T-helper 1 cell treated with Interleukin-12 subunit alpha and Interleukin-12 subunit beta and Interleukin-4 antibody, amounts not matched to agents 30 μg/mL and 1 μg/mL, for 36 hours (primary cell): ENCODE results near the gene THBS1.

Experiments
- H3K27ac Mint-ChIP-seq: one replicate; pipeline ENCODE4 v1.8.0; 2021; ENCODE audit warnings: mild to moderate bottlenecking, mixed read lengths
- H3K27me3 Mint-ChIP-seq: one replicate; pipeline ENCODE4 v1.8.0; 2021; ENCODE audit warnings: low read depth, mixed read lengths
- H3K36me3 Mint-ChIP-seq: one replicate; pipeline ENCODE4 v1.8.0; 2021; ENCODE audit warnings: low read depth, mixed read lengths
- H3K4me1 Mint-ChIP-seq: one replicate; pipeline ENCODE4 v1.8.0; 2021; ENCODE audit warnings: low read depth, mixed read lengths
- H3K4me3 Mint-ChIP-seq: one replicate; pipeline ENCODE4 v1.8.0; 2021; ENCODE audit warnings: mild to moderate bottlenecking, moderate library complexity, mixed read lengths
- H3K9me3 Mint-ChIP-seq: one replicate; pipeline ENCODE4 v1.8.0; 2021; ENCODE audit warnings: mixed read lengths

The THBS1 gene

GRCh38 chr15:39621976-39622375 lies 41.1 kb downstream of the THBS1 start:
- H3K9me3 Mint-ChIP-seq: peaks cover 19% of the 10 kb centered on the region
- H3K27ac Mint-ChIP-seq: no peak overlapping the region
- peaks cover 30% of the 10 kb centered on the region for H3K36me3 Mint-ChIP-seq
- no peak overlapping the region for H3K4me3 Mint-ChIP-seq
- peaks cover 53% of the 10 kb centered on the region for H3K4me1 Mint-ChIP-seq
- H3K27me3 Mint-ChIP-seq: peaks cover 7% of the 10 kb centered on the region

DNA sequence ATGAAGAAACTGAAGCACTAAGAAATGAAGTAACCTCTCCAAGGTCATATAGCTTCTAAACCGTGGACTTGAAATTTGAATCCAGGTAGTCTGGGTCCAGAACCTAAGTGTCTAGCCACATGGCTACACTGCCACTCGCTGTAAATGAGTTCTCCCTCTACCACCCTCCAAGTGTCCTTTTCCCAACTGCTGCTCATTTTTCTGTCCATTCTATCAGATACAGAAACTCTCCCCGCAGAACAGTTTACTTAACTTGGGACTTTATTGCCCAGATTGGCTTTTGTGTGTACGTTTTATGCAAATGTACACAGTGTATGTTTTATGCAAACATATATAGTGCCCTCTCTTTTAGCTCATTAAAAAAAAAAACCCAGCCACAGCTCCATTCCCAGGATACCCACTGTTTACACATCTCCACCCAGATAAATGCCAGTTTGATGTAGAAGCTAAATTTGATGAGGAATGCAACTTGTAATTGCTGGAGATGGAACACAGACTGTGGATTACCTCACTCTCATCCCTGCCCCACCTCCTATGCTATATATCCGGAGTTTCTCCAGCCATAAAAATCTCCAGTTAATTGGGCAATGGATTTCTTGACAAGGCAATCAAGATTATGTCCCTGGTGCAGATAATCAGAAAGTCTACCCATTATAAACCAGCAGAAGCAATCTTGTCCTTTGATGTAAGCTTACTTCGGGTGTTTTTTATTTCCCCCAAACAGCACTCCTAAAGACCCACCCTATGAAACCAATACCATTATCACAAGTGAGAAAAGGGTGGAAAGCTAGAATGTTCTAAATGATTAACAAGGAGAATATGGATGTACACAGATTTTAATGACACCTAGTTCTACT lies 42.0 kb downstream of the THBS1 start:
- H3K27me3 Mint-ChIP-seq: peaks cover 7% of the 10 kb centered on the region
- peaks cover 19% of the 10 kb centered on the region for H3K9me3 Mint-ChIP-seq
- peak overlapping the region; percentile 12 for H3K4me3 Mint-ChIP-seq
- H3K27ac Mint-ChIP-seq: peak overlapping the region; percentile 99
- H3K4me1 Mint-ChIP-seq: peaks cover 62% of the 10 kb centered on the region
- peaks cover 37% of the 10 kb centered on the region for H3K36me3 Mint-ChIP-seq

GRCh38 chr15:39623529-39623931 lies 42.7 kb downstream of the THBS1 start:
- Mint-ChIP-seq H3K27ac (peak overlapping the region; percentile 99), H3K9me3 (peaks cover 19% of the 10 kb centered on the region), H3K4me3 (peak overlapping the region; percentile 27), H3K27me3 (peaks cover 7% of the 10 kb centered on the region), H3K4me1 (peaks cover 66% of the 10 kb centered on the region), H3K36me3 (peaks cover 40% of the 10 kb centered on the region)

DNA sequence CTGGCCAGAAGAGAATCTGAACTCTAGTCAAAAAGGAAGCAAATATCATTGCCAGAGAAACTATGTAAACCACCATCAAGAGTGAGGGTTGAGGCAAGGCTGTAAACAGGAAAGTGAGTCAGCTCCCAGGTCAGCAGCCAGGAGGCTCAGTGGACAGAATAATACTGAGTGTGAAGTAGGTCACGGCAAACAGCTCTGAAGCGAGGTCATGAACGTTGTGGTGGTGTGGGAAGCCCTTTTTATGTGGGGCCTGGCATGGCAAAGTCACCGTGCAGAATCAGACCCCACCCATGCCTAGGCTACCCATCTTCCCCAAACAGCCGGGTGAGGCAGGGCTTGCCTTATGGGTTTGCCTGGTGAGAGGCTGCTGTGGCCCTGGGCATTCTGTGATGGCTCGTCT lies 43.9 kb downstream of the THBS1 start:
- peaks cover 79% of the 10 kb centered on the region for H3K4me1 Mint-ChIP-seq
- peak overlapping the region; percentile 78 for H3K4me3 Mint-ChIP-seq
- peaks cover 2% of the 10 kb centered on the region for H3K27me3 Mint-ChIP-seq
- peaks cover 15% of the 10 kb centered on the region for H3K9me3 Mint-ChIP-seq
- H3K27ac Mint-ChIP-seq: peak overlapping the region; percentile 99
- peaks cover 43% of the 10 kb centered on the region for H3K36me3 Mint-ChIP-seq

DNA sequence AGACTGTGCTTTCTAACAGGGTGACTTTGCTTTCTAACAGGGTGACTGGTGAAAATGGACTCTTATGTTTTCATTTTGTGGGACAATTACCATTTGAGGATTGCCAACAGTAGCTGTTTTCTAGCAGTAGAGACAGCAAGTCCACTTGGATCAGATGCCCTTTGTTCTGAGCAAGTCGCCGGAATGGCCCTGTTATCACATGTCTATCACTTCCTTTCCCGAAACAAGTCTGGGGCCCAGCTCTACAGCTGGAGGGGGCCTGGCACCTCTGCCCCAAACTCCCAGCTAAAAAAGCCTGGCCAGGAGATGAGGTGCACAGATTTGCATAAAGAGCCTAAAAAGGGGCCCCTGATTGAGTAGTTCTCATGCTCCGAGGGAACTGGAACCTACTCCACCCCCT lies 44.6 kb downstream of the THBS1 start:
- Mint-ChIP-seq H3K4me3 (no peak overlapping the region), H3K27ac (peak overlapping the region; percentile 99), H3K36me3 (peaks cover 48% of the 10 kb centered on the region), H3K9me3 (peaks cover 12% of the 10 kb centered on the region), H3K4me1 (peaks cover 85% of the 10 kb centered on the region), H3K27me3 (no peaks in the 10 kb centered on the region)

DNA sequence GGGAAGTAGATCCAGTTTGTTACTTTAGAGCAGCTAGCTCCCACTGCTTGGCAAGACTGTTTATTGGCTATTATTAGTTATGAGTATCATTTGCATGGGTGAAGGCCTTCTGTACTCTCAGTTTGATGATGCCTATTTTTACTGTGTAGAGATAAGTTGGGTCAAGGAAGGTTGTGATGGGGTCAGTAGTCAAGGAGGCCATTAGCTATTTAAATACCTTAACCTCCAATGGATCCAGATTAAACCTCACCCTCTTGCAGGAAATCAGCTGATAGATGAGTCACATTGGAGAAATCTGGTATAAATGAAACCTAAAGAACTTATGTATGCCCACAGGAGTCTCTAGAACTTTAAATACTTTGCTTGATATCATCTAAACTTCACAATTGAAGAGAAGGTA lies 45.0 kb downstream of the THBS1 start:
- peak overlapping the region; percentile 29 for H3K4me3 Mint-ChIP-seq
- peaks cover 49% of the 10 kb centered on the region for H3K36me3 Mint-ChIP-seq
- H3K27ac Mint-ChIP-seq: peak overlapping the region; percentile 99
- peaks cover 12% of the 10 kb centered on the region for H3K9me3 Mint-ChIP-seq
- peaks cover 89% of the 10 kb centered on the region for H3K4me1 Mint-ChIP-seq
- H3K27me3 Mint-ChIP-seq: no peaks in the 10 kb centered on the region

- Mint-ChIP-seq H3K27me3 (no peaks in the 10 kb centered on the region), H3K36me3 (peaks cover 48% of the 10 kb centered on the region), H3K4me1 (peaks cover 86% of the 10 kb centered on the region), H3K9me3 (peaks cover 15% of the 10 kb centered on the region), H3K27ac (peak overlapping the region; percentile 93), H3K4me3 (peak overlapping the region; percentile 1)
Measured at GRCh38 chr15:39627451-39628143, 46.7 kb downstream of the THBS1 start.

DNA sequence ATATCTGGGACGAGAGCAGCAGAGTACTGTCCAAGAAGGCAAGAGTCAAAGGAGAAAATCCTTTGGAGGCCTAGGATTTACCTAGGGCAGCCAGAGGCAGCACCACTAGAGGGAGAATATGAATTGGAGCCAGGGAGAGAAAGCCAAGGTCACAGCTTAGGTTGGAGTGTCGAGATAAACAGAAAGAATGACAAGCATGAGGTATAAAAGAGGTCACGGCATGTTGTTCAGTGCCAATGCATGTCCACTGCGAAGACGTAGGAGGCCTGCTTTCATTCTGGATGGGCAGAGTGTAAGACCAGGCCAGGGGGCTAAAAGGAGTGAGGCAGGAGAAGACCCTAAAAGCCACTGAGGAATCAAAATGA lies 47.2 kb downstream of the THBS1 start:
- no peaks in the 10 kb centered on the region for H3K27me3 Mint-ChIP-seq
- peak overlapping the region; percentile 1 for H3K4me3 Mint-ChIP-seq
- H3K9me3 Mint-ChIP-seq: peaks cover 15% of the 10 kb centered on the region
- H3K4me1 Mint-ChIP-seq: peaks cover 81% of the 10 kb centered on the region
- peaks cover 44% of the 10 kb centered on the region for H3K36me3 Mint-ChIP-seq
- H3K27ac Mint-ChIP-seq: peak overlapping the region; percentile 93

GRCh38 chr15:39628546-39629257 lies 47.8 kb downstream of the THBS1 start:
- H3K4me3 Mint-ChIP-seq: peak overlapping the region; percentile 33
- peaks cover 15% of the 10 kb centered on the region for H3K9me3 Mint-ChIP-seq
- H3K36me3 Mint-ChIP-seq: peaks cover 44% of the 10 kb centered on the region
- peaks cover 75% of the 10 kb centered on the region for H3K4me1 Mint-ChIP-seq
- H3K27ac Mint-ChIP-seq: peak overlapping the region; percentile 93
- H3K27me3 Mint-ChIP-seq: no peaks in the 10 kb centered on the region

DNA sequence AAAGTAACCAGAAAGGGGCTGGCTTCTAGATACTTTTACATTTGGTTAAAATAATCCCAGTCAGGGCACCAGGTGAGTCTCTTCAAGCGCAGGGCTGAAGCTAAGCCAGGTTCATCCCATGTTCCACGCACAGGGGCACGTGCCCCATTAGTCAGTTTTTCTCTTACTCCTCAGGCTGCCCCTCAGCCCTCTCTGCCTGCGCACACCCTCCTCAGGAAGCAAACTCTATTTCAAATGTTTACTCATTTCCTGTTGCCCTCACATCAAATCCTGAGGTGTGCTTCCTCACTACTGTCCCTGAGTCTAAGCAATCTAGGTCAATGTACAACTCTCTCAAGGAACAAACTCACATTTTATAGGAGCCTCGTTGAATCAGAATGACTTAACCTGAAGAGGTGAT lies 48.5 kb downstream of the THBS1 start:
- Mint-ChIP-seq H3K27me3 (no peaks in the 10 kb centered on the region), H3K27ac (peak overlapping the region; percentile 93), H3K9me3 (peaks cover 15% of the 10 kb centered on the region), H3K36me3 (peaks cover 44% of the 10 kb centered on the region), H3K4me3 (peak overlapping the region; percentile 33), H3K4me1 (peaks cover 69% of the 10 kb centered on the region)

DNA sequence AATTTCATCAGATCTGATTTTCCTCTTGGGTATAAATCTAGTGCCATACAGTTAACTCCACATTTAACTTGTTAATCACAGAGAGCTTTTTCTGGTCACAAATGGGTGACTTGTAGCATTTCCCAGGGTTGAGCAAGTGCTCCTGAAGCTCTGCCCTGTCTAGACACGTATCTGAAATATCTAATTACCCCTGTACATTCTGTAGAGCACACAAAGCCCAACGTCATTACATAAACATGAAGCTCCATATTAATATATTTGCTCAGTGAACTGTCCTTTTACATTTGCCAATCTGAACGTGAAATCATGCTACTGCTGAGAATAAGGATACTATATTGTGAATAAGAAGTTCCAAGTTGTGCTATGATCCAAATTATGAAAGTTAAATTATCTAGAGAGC lies 49.0 kb downstream of the THBS1 start:
- H3K36me3 Mint-ChIP-seq: peaks cover 40% of the 10 kb centered on the region
- peaks cover 15% of the 10 kb centered on the region for H3K9me3 Mint-ChIP-seq
- no peak overlapping the region for H3K4me3 Mint-ChIP-seq
- H3K27ac Mint-ChIP-seq: peak overlapping the region; percentile 93
- H3K27me3 Mint-ChIP-seq: no peaks in the 10 kb centered on the region
- H3K4me1 Mint-ChIP-seq: peaks cover 63% of the 10 kb centered on the region

DNA sequence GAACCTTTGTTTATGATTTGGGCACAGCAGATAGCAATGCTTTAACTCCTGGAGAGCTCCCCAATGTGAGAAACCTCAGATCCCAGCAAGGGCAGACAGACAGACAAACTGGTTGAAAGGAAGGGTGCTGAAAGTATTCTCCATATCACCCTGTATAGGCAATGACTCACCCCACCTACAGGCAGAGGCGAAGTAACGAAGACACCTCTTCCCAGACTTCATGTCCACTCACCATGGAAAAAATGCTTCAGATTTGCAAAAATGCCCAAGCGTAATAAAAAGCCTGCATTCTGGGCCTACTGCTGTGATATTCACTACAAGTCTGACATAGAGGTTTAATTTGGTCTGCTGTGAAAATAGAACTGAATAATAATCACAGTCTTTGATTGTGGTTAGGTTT lies 50.5 kb downstream of the THBS1 start:
- H3K9me3 Mint-ChIP-seq: peaks cover 7% of the 10 kb centered on the region
- H3K4me3 Mint-ChIP-seq: peak overlapping the region; percentile 1
- no peaks in the 10 kb centered on the region for H3K27me3 Mint-ChIP-seq
- H3K4me1 Mint-ChIP-seq: peaks cover 49% of the 10 kb centered on the region
- H3K36me3 Mint-ChIP-seq: peaks cover 32% of the 10 kb centered on the region
- H3K27ac Mint-ChIP-seq: peak overlapping the region; percentile 84

- Mint-ChIP-seq H3K4me1 (peaks cover 9% of the 10 kb centered on the region), H3K9me3 (no peaks in the 10 kb centered on the region), H3K36me3 (no peaks in the 10 kb centered on the region), H3K4me3 (no peak overlapping the region), H3K27me3 (peaks cover 18% of the 10 kb centered on the region), H3K27ac (no peak overlapping the region)
Measured at GRCh38 chr15:39638041-39638440, 57.2 kb downstream of the THBS1 start.

- H3K4me3 Mint-ChIP-seq: no peak overlapping the region
- peaks cover 11% of the 10 kb centered on the region for H3K4me1 Mint-ChIP-seq
- peaks cover 18% of the 10 kb centered on the region for H3K27me3 Mint-ChIP-seq
- no peak overlapping the region for H3K27ac Mint-ChIP-seq
- no peaks in the 10 kb centered on the region for H3K36me3 Mint-ChIP-seq
- no peaks in the 10 kb centered on the region for H3K9me3 Mint-ChIP-seq
Measured at GRCh38 chr15:39639037-39639436, 58.2 kb downstream of the THBS1 start.
